SKM-1 treated with dmso at 0.1 percent for 144 hours (cell line): ENCODE results near the gene RNF187.

Experiments used
- DNase-seq: peaks from one replicate; lab custom pipeline; 2025; ENCODE audit not compliant: unreplicated experiment; lab: John Stamatoyannopoulos, UW

Gene RNF187

DNA sequence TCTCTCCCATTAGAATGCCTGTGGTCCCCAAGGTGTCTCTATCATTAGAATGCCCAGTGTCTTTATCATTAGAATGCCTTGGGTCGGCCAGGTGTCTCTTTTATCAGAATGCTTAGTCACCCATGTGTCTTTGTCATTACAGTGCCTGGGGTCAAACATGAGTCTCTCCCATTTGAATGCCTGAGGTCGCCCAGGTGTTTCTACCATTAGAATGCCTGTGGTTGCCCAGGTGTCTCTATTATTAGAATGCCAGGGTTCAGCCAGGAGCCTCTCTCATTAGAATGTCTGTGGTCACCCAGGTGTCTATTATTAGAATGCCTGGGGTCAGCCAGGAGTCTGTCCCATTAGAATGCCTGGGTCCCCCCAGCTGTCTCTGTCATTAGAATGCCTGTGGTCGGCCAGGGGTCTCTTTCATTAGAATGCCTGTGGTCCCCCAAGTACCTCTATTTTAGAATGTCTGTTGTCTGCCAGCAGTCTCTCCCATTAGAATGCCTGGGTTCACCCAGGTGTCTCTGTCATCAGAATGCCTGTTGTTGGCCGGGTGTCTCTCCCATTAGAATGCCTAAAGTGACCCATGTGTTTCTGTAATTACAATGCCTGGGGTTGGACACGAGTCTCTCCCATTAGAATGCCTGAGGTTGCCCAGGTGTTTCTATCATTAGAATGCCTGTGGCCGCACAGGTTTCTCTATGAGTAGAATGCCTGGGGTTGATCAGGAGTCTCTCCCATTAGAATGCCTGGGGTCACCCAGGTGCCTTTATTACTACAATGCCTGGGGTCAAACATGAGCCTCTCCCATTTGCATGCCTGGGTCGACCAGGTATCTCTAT is 57.1 kb downstream of the RNF187 start:
- no peak for DNase-seq

DNA sequence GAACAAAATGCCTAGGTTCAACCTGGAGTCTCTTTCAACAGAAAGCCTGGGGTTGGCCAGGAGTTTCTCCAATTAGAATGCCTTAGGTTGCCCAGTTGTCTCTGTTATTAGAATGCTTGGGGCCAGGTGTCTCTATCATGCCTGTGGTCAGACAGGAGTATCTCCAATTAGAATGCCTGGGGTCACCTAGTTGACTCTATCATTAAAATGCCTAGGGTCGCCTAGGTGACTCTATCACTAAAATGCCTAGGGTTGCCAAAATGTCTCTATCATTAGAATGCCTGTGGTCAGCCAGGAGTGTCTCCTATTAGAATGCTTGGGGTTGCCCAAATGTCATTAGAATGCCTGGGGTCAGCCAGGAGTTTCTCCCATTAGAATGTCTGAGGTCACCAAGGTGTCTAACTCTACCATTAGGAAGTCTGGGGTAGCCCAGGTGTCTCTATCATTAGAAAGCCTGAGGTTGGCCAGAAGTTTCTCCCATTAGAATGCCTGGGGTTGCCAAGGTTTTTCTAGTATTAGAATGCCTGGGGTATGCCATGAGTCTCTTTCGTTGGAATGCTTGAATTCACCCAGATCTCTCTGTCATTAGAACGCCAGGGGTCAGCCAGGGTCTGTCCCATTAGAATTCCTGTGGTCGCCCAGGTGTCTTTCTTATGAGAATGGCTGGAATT is 57.9 kb downstream of the RNF187 start:
- DNase-seq = no peak
